Measurements from ENCODE around the gene PARD3.

The PARD3 gene

GRCh38 chr10:34467364-34467763 lies 347.7 kb downstream of the PARD3 start:
- Histone ChIP-seq H3F3A (ENCODE audit: low read depth) (no peaks in the 10 kb centered on the region), H4K20me1 (ENCODE audit: insufficient read depth, low read length, poor library complexity, severe bottlenecking) (no peaks in the 10 kb centered on the region), H3K4me1 (ENCODE audit: insufficient read depth, low read length, poor library complexity, severe bottlenecking) (no peaks in the 10 kb centered on the region), H3K27me3 (ENCODE audit: insufficient read depth, low read length, poor library complexity, severe bottlenecking) (no peaks in the 10 kb centered on the region), H3K79me2 (ENCODE audit: insufficient read depth, low read length) (no peaks in the 10 kb centered on the region), H3K9me3 (ENCODE audit: insufficient read depth, low read depth, low read length) (no peaks in the 10 kb centered on the region), H3K9ac (ENCODE audit: low read depth, low read length, poor library complexity, severe bottlenecking) (no peak overlapping the region), H3K4me3 (ENCODE audit: low read length, poor library complexity, severe bottlenecking) (no peak overlapping the region), H2AFZ (ENCODE audit: low read length) (no peak overlapping the region), H3K36me3 (ENCODE audit: insufficient read depth, low read length) (peaks cover 12% of the 10 kb centered on the region; the same call in 1 of the 2 replicates), H3K4me2 (ENCODE audit: low read depth, low read length, poor library complexity, severe bottlenecking) (no peak overlapping the region), H3K9me2 (replicated peaks; ENCODE audit: low read depth, low read length) (no peaks in the 10 kb centered on the region)
- TF ChIP-seq, protein P1, sequence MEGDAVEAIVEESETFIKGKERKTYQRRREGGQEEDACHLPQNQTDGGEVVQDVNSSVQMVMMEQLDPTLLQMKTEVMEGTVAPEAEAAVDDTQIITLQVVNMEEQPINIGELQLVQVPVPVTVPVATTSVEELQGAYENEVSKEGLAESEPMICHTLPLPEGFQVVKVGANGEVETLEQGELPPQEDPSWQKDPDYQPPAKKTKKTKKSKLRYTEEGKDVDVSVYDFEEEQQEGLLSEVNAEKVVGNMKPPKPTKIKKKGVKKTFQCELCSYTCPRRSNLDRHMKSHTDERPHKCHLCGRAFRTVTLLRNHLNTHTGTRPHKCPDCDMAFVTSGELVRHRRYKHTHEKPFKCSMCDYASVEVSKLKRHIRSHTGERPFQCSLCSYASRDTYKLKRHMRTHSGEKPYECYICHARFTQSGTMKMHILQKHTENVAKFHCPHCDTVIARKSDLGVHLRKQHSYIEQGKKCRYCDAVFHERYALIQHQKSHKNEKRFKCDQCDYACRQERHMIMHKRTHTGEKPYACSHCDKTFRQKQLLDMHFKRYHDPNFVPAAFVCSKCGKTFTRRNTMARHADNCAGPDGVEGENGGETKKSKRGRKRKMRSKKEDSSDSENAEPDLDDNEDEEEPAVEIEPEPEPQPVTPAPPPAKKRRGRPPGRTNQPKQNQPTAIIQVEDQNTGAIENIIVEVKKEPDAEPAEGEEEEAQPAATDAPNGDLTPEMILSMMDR (conservative IDR thresholded peaks at IDR 0.05; ENCODE audit: low read length), result no peak
- TF ChIP-seq EZH2phosphoT487 (IDR thresholded peaks at IDR 0.05; ENCODE audit: borderline replicate concordance), result no peak

- no peak overlapping the region for H3K9ac ChIP-seq (ENCODE audit: low read depth, low read length, poor library complexity, severe bottlenecking)
- H3F3A ChIP-seq (ENCODE audit: low read depth), result no peaks in the 10 kb centered on the region
- no peaks in the 10 kb centered on the region for H3K4me1 ChIP-seq (ENCODE audit: insufficient read depth, low read length, poor library complexity, severe bottlenecking)
- no peaks in the 10 kb centered on the region for H3K27me3 ChIP-seq (ENCODE audit: insufficient read depth, low read length, poor library complexity, severe bottlenecking)
- no peak overlapping the region for H3K4me3 ChIP-seq (ENCODE audit: low read length, poor library complexity, severe bottlenecking)
- no peaks in the 10 kb centered on the region for H3K79me2 ChIP-seq (ENCODE audit: insufficient read depth, low read length)
- H3K36me3 ChIP-seq (ENCODE audit: insufficient read depth, low read length), result peaks cover 12% of the 10 kb centered on the region; the same call in 1 of the 2 replicates
- H3K9me2 ChIP-seq (replicated peaks; ENCODE audit: low read depth, low read length), result no peaks in the 10 kb centered on the region
- H3K9me3 ChIP-seq (ENCODE audit: insufficient read depth, low read depth, low read length), result no peaks in the 10 kb centered on the region
- H4K20me1 ChIP-seq (ENCODE audit: insufficient read depth, low read length, poor library complexity, severe bottlenecking), result no peaks in the 10 kb centered on the region
- H3K4me2 ChIP-seq (ENCODE audit: low read depth, low read length, poor library complexity, severe bottlenecking), result no peak overlapping the region
- H2AFZ ChIP-seq (ENCODE audit: low read length), result no peak overlapping the region
- no peak for TF ChIP-seq EZH2phosphoT487 (IDR thresholded peaks at IDR 0.05; ENCODE audit: borderline replicate concordance)
- TF ChIP-seq, protein P1 (conservative IDR thresholded peaks at IDR 0.05; ENCODE audit: low read length), result no peak
These were observed 349.4 kb downstream of the PARD3 start for GRCh38 chr10:34465678-34466077.

- no peak for TF ChIP-seq EZH2phosphoT487 (IDR thresholded peaks at IDR 0.05; ENCODE audit: borderline replicate concordance)
- no peak overlapping the region for H2AFZ ChIP-seq (ENCODE audit: low read length)
- no peaks in the 10 kb centered on the region for H3K4me1 ChIP-seq (ENCODE audit: insufficient read depth, low read length, poor library complexity, severe bottlenecking)
- H3K9me2 ChIP-seq (replicated peaks; ENCODE audit: low read depth, low read length), result no peaks in the 10 kb centered on the region
- no peak overlapping the region for H3K4me3 ChIP-seq (ENCODE audit: low read length, poor library complexity, severe bottlenecking)
- H3K36me3 ChIP-seq (ENCODE audit: insufficient read depth, low read length), result peaks cover 7% of the 10 kb centered on the region; the same call in 1 of the 2 replicates
- H3K4me2 ChIP-seq (ENCODE audit: low read depth, low read length, poor library complexity, severe bottlenecking), result no peak overlapping the region
- H4K20me1 ChIP-seq (ENCODE audit: insufficient read depth, low read length, poor library complexity, severe bottlenecking), result no peaks in the 10 kb centered on the region
- no peaks in the 10 kb centered on the region for H3K79me2 ChIP-seq (ENCODE audit: insufficient read depth, low read length)
- no peaks in the 10 kb centered on the region for H3F3A ChIP-seq (ENCODE audit: low read depth)
- no peak overlapping the region for H3K9ac ChIP-seq (ENCODE audit: low read depth, low read length, poor library complexity, severe bottlenecking)
- H3K27me3 ChIP-seq (ENCODE audit: insufficient read depth, low read length, poor library complexity, severe bottlenecking), result no peaks in the 10 kb centered on the region
- no peaks in the 10 kb centered on the region for H3K9me3 ChIP-seq (ENCODE audit: insufficient read depth, low read depth, low read length)
These were observed 350.5 kb downstream of the PARD3 start for GRCh38 chr10:34464591-34464990.

DNA sequence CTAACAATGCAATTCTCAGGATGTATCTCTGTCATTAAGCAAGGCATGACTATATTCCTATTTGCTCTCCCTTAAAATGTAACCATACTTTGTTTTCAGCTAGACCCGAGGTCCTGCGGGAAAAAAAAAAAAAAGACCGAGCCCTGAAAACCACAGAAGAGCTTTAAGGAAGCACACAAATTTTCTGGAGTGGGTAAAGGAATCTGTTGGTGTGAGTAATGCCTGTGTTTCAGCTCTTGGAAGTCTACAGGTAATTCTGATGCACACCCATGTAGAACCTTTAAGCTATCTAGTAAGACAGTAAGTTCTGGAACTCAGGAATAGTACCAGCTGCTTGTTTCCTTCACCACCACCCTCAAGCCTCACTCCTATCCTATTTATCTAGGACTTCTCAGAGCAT lies 351.1 kb downstream of the PARD3 start:
- no peak overlapping the region for H3K4me2 ChIP-seq (ENCODE audit: low read depth, low read length, poor library complexity, severe bottlenecking)

More for the DNA sequence above, 351.1 kb downstream of the PARD3 start:
- H3K9me2 ChIP-seq (replicated peaks; ENCODE audit: low read depth, low read length), result no peaks in the 10 kb centered on the region
- peaks cover 5% of the 10 kb centered on the region; the same call in 1 of the 2 replicates for H3K36me3 ChIP-seq (ENCODE audit: insufficient read depth, low read length)
- no peak overlapping the region for H2AFZ ChIP-seq (ENCODE audit: low read length)
- H3K27me3 ChIP-seq (ENCODE audit: insufficient read depth, low read length, poor library complexity, severe bottlenecking), result no peaks in the 10 kb centered on the region
- no peaks in the 10 kb centered on the region for H3K4me1 ChIP-seq (ENCODE audit: insufficient read depth, low read length, poor library complexity, severe bottlenecking)
- no peaks in the 10 kb centered on the region for H4K20me1 ChIP-seq (ENCODE audit: insufficient read depth, low read length, poor library complexity, severe bottlenecking)
- no peaks in the 10 kb centered on the region for H3K79me2 ChIP-seq (ENCODE audit: insufficient read depth, low read length)
- TF ChIP-seq EZH2phosphoT487 (IDR thresholded peaks at IDR 0.05; ENCODE audit: borderline replicate concordance), result no peak
- TF ChIP-seq, protein P1 (conservative IDR thresholded peaks at IDR 0.05; ENCODE audit: low read length), result no peak
- H3K4me3 ChIP-seq (ENCODE audit: low read length, poor library complexity, severe bottlenecking), result no peak overlapping the region
- H3K9ac ChIP-seq (ENCODE audit: low read depth, low read length, poor library complexity, severe bottlenecking), result no peak overlapping the region
- no peaks in the 10 kb centered on the region for H3K9me3 ChIP-seq (ENCODE audit: insufficient read depth, low read depth, low read length)
- no peaks in the 10 kb centered on the region for H3F3A ChIP-seq (ENCODE audit: low read depth)

Measured in Loucy (cell line).